ENCODE results near the gene GPC2. TPM values are rescaled to one million over a fixed set of nuclear protein-coding genes. Genes with fewer than 3 reads are reported as not detected.
"Not testable (repeated sequence)": the region's sequence is repeated elsewhere in the genome, so short reads cannot be mapped to it uniquely, and the experiment has no call there.

Gene GPC2
- total RNA-seq, 1 experiment from 2014 or later = 23.3 TPM

DNA sequence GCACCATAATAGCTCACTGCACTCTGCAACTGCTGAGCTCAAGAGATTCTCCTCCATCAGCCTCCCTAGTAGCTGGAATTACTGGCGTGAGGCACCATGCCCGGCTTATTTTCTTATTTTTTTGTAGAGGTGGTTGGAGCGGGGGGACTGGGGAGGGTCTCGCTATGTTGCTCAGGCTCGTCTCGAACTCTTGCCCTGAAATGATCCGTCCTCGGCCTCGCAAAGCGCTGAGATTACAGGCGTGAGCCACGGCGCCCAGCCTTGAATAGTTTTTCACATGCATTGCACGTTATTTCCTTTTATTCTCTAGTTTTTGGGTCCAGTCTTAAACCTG is 29.0 kb downstream of the GPC2 start:
- DNase-seq (ENCODE audit: low spot score) = no peak
- BruUV-seq (replicated peaks) = no TSS peak
- H3K27ac ChIP-seq (ENCODE audit: low read depth, low read length, poor library complexity, severe bottlenecking) = peak overlapping the region; percentile 75
- peak overlapping the region; percentile 75 for H3K4me3 ChIP-seq (ENCODE audit: low read depth, low read length, poor library complexity, severe bottlenecking)
- H3K9me3 ChIP-seq (ENCODE audit: low read depth, low read length, poor library complexity, severe bottlenecking) = no peaks in the 10 kb centered on the region
- intact Hi-C loops (cut with micrococcal nuclease; ENCODE audit: unreplicated experiment) = loop anchor here (1.0 kb wide), 1 partner anchor 10 kb away; the partner anchor contains the start of gene TRAPPC14
- TF ChIP-seq, protein P1, sequence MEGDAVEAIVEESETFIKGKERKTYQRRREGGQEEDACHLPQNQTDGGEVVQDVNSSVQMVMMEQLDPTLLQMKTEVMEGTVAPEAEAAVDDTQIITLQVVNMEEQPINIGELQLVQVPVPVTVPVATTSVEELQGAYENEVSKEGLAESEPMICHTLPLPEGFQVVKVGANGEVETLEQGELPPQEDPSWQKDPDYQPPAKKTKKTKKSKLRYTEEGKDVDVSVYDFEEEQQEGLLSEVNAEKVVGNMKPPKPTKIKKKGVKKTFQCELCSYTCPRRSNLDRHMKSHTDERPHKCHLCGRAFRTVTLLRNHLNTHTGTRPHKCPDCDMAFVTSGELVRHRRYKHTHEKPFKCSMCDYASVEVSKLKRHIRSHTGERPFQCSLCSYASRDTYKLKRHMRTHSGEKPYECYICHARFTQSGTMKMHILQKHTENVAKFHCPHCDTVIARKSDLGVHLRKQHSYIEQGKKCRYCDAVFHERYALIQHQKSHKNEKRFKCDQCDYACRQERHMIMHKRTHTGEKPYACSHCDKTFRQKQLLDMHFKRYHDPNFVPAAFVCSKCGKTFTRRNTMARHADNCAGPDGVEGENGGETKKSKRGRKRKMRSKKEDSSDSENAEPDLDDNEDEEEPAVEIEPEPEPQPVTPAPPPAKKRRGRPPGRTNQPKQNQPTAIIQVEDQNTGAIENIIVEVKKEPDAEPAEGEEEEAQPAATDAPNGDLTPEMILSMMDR (conservative IDR thresholded peaks at IDR 0.05; ENCODE audit: low read depth, low read length) = no peak
- peaks cover 11% of the 10 kb centered on the region for H3K4me1 ChIP-seq (ENCODE audit: insufficient read depth, low read length, poor library complexity, severe bottlenecking)
- CTCF ChIA-PET = interaction anchor here (0.6 to 1.0 kb wide), 2 partner anchors 10 to 42 kb away, joined by 3 read pairs; no protein-coding TSS in a partner anchor
- H3K36me3 ChIP-seq (ENCODE audit: insufficient read depth, low read length, poor library complexity, severe bottlenecking) = no peaks in the 10 kb centered on the region
- POLR2A ChIA-PET (ENCODE audit: low non-redundant PET) = interaction anchor here (0.7 to 1.0 kb wide), 3 partner anchors 23 to 282 kb away, joined by 3 to 9 read pairs (median 3); no protein-coding TSS in a partner anchor
- no peaks in the 10 kb centered on the region for H3K27me3 ChIP-seq (replicated peaks; ENCODE audit: insufficient read depth, low read depth, low read length, poor library complexity)

DNA sequence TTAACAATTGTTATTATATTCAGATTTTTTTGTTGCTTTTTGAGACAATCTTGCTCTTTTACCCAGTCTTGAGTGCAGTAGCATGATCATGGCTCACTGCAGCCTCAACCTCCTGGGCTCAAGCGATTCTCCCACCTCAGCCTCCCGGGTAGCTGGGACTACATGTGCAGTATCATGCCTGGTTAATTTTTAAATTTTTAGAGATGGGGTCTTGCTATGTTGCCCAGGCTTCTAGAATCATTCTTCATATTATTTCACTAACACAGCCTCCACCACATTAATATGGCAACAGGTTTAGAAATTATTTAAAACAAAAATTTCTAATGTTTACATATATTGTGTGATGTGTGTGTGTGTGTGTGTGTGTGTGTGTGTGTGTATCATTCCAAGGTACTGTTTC is 29.9 kb downstream of the GPC2 start:
- intact Hi-C loops (cut with micrococcal nuclease; ENCODE audit: unreplicated experiment) = no loop called here
- Histone ChIP-seq H3K4me1 (ENCODE audit: insufficient read depth, low read length, poor library complexity, severe bottlenecking) (peaks cover 8% of the 10 kb centered on the region), H3K27me3 (replicated peaks; ENCODE audit: insufficient read depth, low read depth, low read length, poor library complexity) (no peaks in the 10 kb centered on the region), H3K9me3 (ENCODE audit: low read depth, low read length, poor library complexity, severe bottlenecking) (no peaks in the 10 kb centered on the region), H3K36me3 (ENCODE audit: insufficient read depth, low read length, poor library complexity, severe bottlenecking) (no peaks in the 10 kb centered on the region), H3K4me3 (ENCODE audit: low read depth, low read length, poor library complexity, severe bottlenecking) (no peak overlapping the region), H3K27ac (ENCODE audit: low read depth, low read length, poor library complexity, severe bottlenecking) (no peak overlapping the region)
- ChIA-PET POLR2A (ENCODE audit: low non-redundant PET) (no interaction called here), CTCF (no interaction called here)
- no peak for DNase-seq (ENCODE audit: low spot score)
- no peak for TF ChIP-seq EZH2 (IDR thresholded peaks at IDR 0.05; ENCODE audit: borderline replicate concordance, low read depth, low read length, poor library complexity, severe bottlenecking)
- TF ChIP-seq, protein P1 (conservative IDR thresholded peaks at IDR 0.05; ENCODE audit: low read depth, low read length) = no peak
- BruUV-seq (replicated peaks) = no TSS peak

DNA sequence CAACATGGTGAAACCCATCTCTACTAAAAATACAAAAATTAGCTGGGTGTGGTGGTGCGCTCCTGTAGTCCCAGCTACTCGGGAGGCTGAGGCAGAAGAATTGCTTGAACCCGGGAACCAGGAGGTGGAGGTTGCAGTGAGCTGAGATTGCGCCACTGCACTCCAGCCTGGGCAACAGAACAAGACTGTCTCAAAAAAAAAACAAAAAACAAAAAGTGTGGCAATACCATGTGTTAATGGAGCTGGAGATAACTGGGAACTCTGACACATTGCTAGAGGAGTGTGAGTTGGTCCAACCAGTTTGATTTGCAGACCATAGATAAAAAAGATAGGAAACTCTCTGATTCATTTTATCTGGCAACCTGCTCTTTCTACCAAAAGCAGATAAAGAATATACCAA is 30.8 kb downstream of the GPC2 start:
- H3K27ac ChIP-seq (ENCODE audit: low read depth, low read length, poor library complexity, severe bottlenecking); H3K9me3 ChIP-seq (ENCODE audit: low read depth, low read length, poor library complexity, severe bottlenecking); CTCF ChIA-PET; H3K4me3 ChIP-seq (ENCODE audit: low read depth, low read length, poor library complexity, severe bottlenecking); BruUV-seq (replicated peaks); intact Hi-C loops (cut with micrococcal nuclease; ENCODE audit: unreplicated experiment); H3K36me3 ChIP-seq (ENCODE audit: insufficient read depth, low read length, poor library complexity, severe bottlenecking); DNase-seq (ENCODE audit: low spot score); H3K4me1 ChIP-seq (ENCODE audit: insufficient read depth, low read length, poor library complexity, severe bottlenecking); POLR2A ChIA-PET (ENCODE audit: low non-redundant PET); H3K27me3 ChIP-seq (replicated peaks; ENCODE audit: insufficient read depth, low read depth, low read length, poor library complexity): not testable (repeated sequence)

DNA sequence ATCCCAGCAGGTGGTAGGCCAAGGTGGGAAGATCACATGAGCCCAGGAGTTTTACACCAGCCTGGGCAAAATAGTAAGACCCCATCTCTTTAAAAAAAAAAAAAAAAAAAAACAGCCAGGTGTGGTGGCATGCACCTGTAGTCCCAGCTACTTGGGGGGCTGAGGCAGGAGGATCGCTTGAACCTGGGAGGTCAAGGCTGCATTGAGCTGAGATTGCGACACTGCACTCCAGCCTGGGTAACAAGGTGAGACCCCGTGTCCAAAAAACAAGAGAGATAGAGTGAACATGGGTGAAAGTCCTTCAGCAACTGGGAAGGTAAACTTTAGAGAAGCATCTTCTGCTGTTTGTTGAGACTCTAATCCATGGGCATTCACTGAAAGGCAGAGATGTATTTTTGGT is 34.7 kb downstream of the GPC2 start:
- intact Hi-C loops (cut with micrococcal nuclease; ENCODE audit: unreplicated experiment) = no loop called here
- H3K4me3 ChIP-seq (ENCODE audit: low read depth, low read length, poor library complexity, severe bottlenecking) = no peak overlapping the region
- no peaks in the 10 kb centered on the region for H3K9me3 ChIP-seq (ENCODE audit: low read depth, low read length, poor library complexity, severe bottlenecking)
- no peak overlapping the region for H3K27ac ChIP-seq (ENCODE audit: low read depth, low read length, poor library complexity, severe bottlenecking)
- ChIA-PET CTCF (no interaction called here), POLR2A (ENCODE audit: low non-redundant PET) (no interaction called here)
- no TSS peak for BruUV-seq (replicated peaks)
- H3K27me3 ChIP-seq (replicated peaks; ENCODE audit: insufficient read depth, low read depth, low read length, poor library complexity) = no peaks in the 10 kb centered on the region
- no peak for DNase-seq (ENCODE audit: low spot score)
- H3K36me3 ChIP-seq (ENCODE audit: insufficient read depth, low read length, poor library complexity, severe bottlenecking) = no peaks in the 10 kb centered on the region
- no peaks in the 10 kb centered on the region for H3K4me1 ChIP-seq (ENCODE audit: insufficient read depth, low read length, poor library complexity, severe bottlenecking)
- TF ChIP-seq, protein P1 (conservative IDR thresholded peaks at IDR 0.05; ENCODE audit: low read depth, low read length) = no peak
- TF ChIP-seq EZH2 (IDR thresholded peaks at IDR 0.05; ENCODE audit: borderline replicate concordance, low read depth, low read length, poor library complexity, severe bottlenecking) = no peak

Data from A673 (cell line).